ENCODE measurements around the gene DDX17.

Gene DDX17

GRCh38 chr22:38465673-38466490 lies 40.2 kb downstream of the DDX17 start:
- no peak for DNase-seq

GRCh38 chr22:38464992-38465672 lies 41.0 kb downstream of the DDX17 start:
- DNase-seq = no peak

- no peak for DNase-seq
Observed at GRCh38 chr22:38462960-38463784, 42.9 kb downstream of the DDX17 start.

- no peak for DNase-seq
Observed at GRCh38 chr22:38461414-38462081, 44.6 kb downstream of the DDX17 start.

- DNase-seq = no peak
Observed at GRCh38 chr22:38461057-38461413, 45.1 kb downstream of the DDX17 start.

- no peak for DNase-seq
Observed at GRCh38 chr22:38460426-38460840, 45.7 kb downstream of the DDX17 start.

- no peak for DNase-seq
Observed at GRCh38 chr22:38456841-38457699, 49.0 kb downstream of the DDX17 start.

- no peak for DNase-seq
Observed at GRCh38 chr22:38456272-38456835, 49.8 kb downstream of the DDX17 start.

- DNase-seq = no peak
Observed at GRCh38 chr22:38455530-38456271, 50.4 kb downstream of the DDX17 start.

- no peak for DNase-seq
Observed at GRCh38 chr22:38455076-38455529, 51.0 kb downstream of the DDX17 start, which contains the start of gene KCNJ4. Gene KCNJ4, minus strand, starts transcription at chr22:38455199. Its CDS starts 27,067 bp downstream, at chr22:38428132.

GRCh38 chr22:38454353-38455075 lies 51.6 kb downstream of the DDX17 start:
- no peak for DNase-seq

- DNase-seq = no peak
Observed at GRCh38 chr22:38453996-38454352, 52.1 kb downstream of the DDX17 start.

- DNase-seq = no peak
Observed at GRCh38 chr22:38453066-38453672, 52.9 kb downstream of the DDX17 start.

- no peak for DNase-seq
Observed at GRCh38 chr22:38452373-38453065, 53.6 kb downstream of the DDX17 start.

GRCh38 chr22:38451864-38452263 lies 54.2 kb downstream of the DDX17 start:
- no peak for DNase-seq

GRCh38 chr22:38451404-38451803 lies 54.7 kb downstream of the DDX17 start:
- DNase-seq = no peak

GRCh38 chr22:38450234-38450797 lies 55.8 kb downstream of the DDX17 start:
- DNase-seq = no peak

GRCh38 chr22:38449776-38450175 lies 56.3 kb downstream of the DDX17 start:
- DNase-seq = no peak
